OCI-LY1 (cell line): ENCODE measurements around the gene MGAT4C.

Source experiments
- CTCF ChIP-seq: fragments of 200-600 bp; sonication (generic), shearing (Covaris generic); IDR thresholded peaks from 2 replicates; pipeline ENCODE4 v1.5.1; 2017; ENCODE audit warnings: mild to moderate bottlenecking, antibody characterized with exemption, low read length, moderate library complexity, mixed read lengths
- EZH2 ChIP-seq: fragments of 200-600 bp; sonication (generic), shearing (Covaris generic); IDR thresholded peaks from 2 replicates; pipeline ENCODE4 v1.8.0; 2017; ENCODE audit warnings: borderline replicate concordance, mixed run types, mild to moderate bottlenecking, antibody characterized with exemption, low read length, moderate library complexity, mixed read lengths

DNA sequence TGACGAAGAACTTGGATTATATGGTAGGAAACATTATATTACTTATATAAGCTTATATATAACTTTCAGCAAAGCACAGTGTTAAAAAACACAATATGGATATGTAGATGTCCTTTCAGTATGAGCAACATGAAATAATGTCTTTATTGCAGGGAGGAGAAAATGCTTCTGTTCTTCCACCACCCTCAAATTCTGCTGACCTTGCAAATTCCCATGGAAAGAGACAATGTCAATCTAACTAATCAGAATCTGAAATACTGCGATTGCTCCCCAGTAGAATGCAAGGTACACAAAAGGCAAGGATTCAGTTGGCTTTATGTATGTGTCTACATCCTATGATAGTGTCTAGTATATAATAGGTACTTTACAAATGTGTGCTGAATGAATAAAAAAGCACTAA is 26.4 kb downstream of the MGAT4C start:
- TF ChIP-seq CTCF (no peak), EZH2 (no peak)
